ENCODE results near the gene CIDEB. TPM values are rescaled to one million over a fixed set of nuclear protein-coding genes. Genes with fewer than 3 reads are reported as not detected.

CIDEB gene
- total and polyA plus RNA-seq, 2 of the 13 experiments (the other 11 are each of a cell fraction or from before 2014, with no cell fraction given) = 35.8 to 110 TPM

- no peaks in the 10 kb centered on the region for H3K79me2 ChIP-seq (ENCODE audit: insufficient read depth, low read length)
- H4K20me1 ChIP-seq (ENCODE audit: insufficient read depth, low read length) = no peaks in the 10 kb centered on the region
- ChIA-PET POLR2A (interaction anchor here (2.1 to 16.5 kb wide), 3 partner anchors 8 to 20 kb away, joined by 8 to 435 read pairs (median 254); partner anchors contain the start of genes RABGGTA and TINF2), CTCF (ENCODE audit: low intra/inter-chr PET ratio, low total read pairs) (no interaction called here)
- no peaks in the 10 kb centered on the region for H3K9me3 ChIP-seq (ENCODE audit: low read length)
- no TSS peak for BruUV-seq (replicated peaks)
- WGBS (ENCODE audit: low lambda C conversion rate) = 82% methylated on average over 4 of the region's 4 CpGs
- ATAC-seq (peak; percentile 16), DNase-seq (ENCODE audit: low spot score) (no peak), FAIRE-seq (no peak)
- H3K36me3 ChIP-seq (replicated peaks in 1 of 2; ENCODE audit: control insufficient read depth in 1 of 2, insufficient read depth in 2 of 2, low read length in 2 of 2) = peaks cover 0 to 7% of the 10 kb centered on the region in 2 experiments; a peak in 1 of 5 replicates
- in situ Hi-C loops (cut with HindIII; ENCODE audit: extremely low pct_ligation_motif_present, low pct_unique_long_range_greater_than_20kb) = no loop called here
- no peaks in the 10 kb centered on the region for H3K27me3 ChIP-seq (ENCODE audit: control insufficient read depth in 1 of 2, insufficient read depth in 2 of 2, low read length in 2 of 2)
- intact Hi-C loops (cut with micrococcal nuclease; ENCODE audit: unreplicated experiment) = no loop called here
- no peak overlapping the region for H3K4me3 ChIP-seq (replicated peaks in 1 of 3; ENCODE audit: insufficient read depth in 1 of 3, low read depth in 2 of 3, low read length in 3 of 3)
- no peak overlapping the region for H3K9ac ChIP-seq (ENCODE audit: insufficient read depth, low read depth, low read length)
- H3K4me2 ChIP-seq (ENCODE audit: low read depth, low read length) = 0 out of 2 replicates have a peak overlapping the region, but pooled peaks have one; percentile 16
- no peak overlapping the region for H3K27ac ChIP-seq (ENCODE audit: extremely low read length, insufficient read depth, low read length)
- H2AFZ ChIP-seq (ENCODE audit: low read length) = no peak overlapping the region
- peaks cover 27% of the 10 kb centered on the region for H3K4me1 ChIP-seq (ENCODE audit: insufficient read depth, low read length)
- TF ChIP-seq JUN (CRISPR knock-in tag; IDR thresholded peaks at IDR 0.05) = 0 out of 2 replicates have a peak, but pooled peaks have one; percentile 19
- TF ChIP-seq ZBTB7A (CRISPR knock-in tag; IDR thresholded peaks at IDR 0.05) = 0 out of 2 replicates have a peak, but pooled peaks have one; percentile 36
- TF ChIP-seq KIAA2018 (CRISPR knock-in tag; IDR thresholded peaks at IDR 0.05; ENCODE audit: borderline replicate concordance) = no peak
- no peak for TF ChIP-seq ZNF816 (CRISPR knock-in tag; IDR thresholded peaks at IDR 0.05; ENCODE audit: borderline replicate concordance)
- TF ChIP-seq ZNF317 (CRISPR knock-in tag; IDR thresholded peaks at IDR 0.05) = no peak
- TF ChIP-seq HOXA7 (CRISPR knock-in tag; IDR thresholded peaks at IDR 0.05) = no peak
- TF ChIP-seq ZNF253 (CRISPR knock-in tag; IDR thresholded peaks at IDR 0.05; ENCODE audit: borderline replicate concordance) = no peak
- peak; percentile 9; the same call in 1 of the 2 replicates for TF ChIP-seq ZNF687 (CRISPR knock-in tag; IDR thresholded peaks at IDR 0.05)
- no peak for TF ChIP-seq POLR2AphosphoS2 (IDR thresholded peaks at IDR 0.05; ENCODE audit: low read depth, low read length)
- TF ChIP-seq ZNF280B (CRISPR knock-in tag; IDR thresholded peaks at IDR 0.05; ENCODE audit: borderline replicate concordance) = 0 out of 2 replicates have a peak, but pooled peaks have one; percentile 10
These were observed 47.0 kb downstream of the CIDEB start for GRCh38 chr14:24260780-24261157.

Measured in HepG2 (cell line).